Nucleus accumbens (tissue), 56 donors: ENCODE measurements around the gene ZNF724.
"Not testable (repeated sequence)": the region's sequence is repeated elsewhere in the genome, so short reads cannot be mapped to it uniquely, and the experiment has no call there.

Source experiments
- DNase-seq, 56 donors: peaks; one replicate each; lab custom pipeline; 2025; lab: John Stamatoyannopoulos, UW

Gene ZNF724

DNA sequence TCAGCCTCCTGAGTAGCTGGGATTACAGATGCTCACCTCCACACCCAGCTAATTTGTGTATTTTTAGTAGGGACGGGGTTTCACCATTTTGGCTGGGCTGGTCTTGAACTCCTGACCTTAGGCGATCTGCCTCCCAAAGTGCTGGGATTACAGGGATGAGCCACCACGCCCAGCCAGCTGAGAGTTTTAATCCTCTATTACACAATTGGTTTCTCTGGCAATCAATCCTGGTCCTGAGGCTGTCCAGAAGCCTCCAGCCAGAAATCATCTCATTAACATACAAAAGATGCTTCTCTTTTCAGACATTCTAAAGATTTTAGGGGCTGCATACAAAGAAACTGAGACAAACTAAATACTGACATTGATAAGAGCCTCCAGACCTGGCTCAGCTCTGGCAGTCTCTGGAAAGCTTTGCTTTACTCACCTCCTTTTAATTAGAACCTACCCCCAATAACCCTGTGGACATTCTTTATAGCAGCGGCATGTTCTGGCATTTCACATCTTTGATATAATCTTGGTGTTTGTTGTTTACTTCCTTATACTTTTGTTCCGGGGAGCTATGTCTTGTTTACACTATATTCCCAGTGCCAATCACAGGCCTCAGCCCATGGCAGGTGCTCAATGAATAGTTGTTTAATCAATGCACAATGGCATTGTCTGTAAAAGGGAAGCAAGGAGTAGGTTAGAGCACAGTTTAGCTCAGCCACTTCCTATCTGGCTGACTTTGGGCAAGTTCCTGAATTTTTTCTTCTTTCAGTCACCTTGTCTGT lies 4.1 kb upstream of the ZNF724 start:
- no peak for DNase-seq

DNA sequence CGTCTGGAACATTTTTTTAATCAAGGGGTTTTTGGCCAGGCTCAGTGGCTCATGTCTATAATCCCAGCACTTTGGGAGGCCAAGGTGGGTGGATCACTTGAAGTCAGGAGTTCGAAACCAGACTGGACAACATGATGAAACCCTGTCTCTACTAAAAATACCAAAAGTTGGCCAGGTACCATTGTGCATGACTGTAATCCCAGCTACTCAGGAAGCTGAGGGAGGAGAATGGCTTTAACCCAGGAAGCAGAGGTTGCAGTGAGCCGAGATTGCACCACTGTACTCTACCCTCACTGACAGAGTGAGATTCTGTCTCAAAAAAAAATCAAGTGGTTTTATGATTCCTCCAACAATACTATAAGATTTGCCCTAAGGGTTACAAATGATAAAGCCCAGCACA lies 3.1 kb upstream of the ZNF724 start:
- DNase-seq = not testable (repeated sequence)

DNA sequence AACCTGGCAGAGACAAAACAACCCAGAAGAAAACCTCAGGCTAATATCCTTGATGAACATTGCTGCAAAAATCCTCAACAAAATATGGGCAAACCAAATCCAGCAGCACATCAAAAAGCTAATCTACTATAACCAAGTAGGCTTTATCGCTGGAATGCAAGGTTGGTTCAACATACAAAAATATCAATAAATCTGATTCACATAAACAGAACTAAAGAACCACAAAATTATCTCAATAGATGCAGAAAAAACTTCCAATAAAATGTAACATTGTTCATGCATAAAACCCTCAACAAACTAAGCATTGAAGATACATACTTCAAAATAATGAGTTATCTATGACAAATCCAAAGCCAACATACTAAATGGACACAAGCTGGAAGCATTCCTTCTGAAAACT lies 8.8 kb downstream of the ZNF724 start:
- DNase-seq = no peak

DNA sequence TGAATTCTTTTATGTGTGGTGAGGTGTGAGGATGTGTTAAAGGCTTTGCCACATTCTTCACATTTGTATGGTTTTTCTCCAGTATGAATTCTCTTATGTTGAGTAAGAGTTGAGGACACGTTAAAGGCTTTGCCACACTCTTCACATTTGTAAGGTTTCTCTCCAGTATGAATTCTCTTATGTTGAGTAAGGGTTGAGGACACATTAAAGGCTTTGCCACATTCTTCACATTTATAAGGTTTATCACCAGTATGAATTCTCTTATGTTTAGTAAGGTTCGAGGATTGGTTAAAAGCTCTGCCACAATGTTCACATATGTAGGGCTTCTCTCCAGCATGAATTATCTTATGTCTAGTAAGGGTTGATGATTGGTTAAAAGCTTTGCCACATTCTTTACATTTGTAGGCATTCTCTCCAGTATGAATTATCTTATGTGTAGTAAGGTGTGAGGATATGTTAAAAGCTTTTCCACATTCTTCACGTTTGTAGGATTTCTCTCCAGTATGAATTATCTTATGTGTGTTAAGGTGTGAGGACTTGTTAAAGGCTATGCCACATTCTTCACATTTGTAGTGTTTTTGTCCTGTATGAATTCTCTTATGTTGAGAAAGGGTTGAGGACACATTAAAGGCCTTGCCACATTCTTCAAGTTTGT lies 27.1 kb downstream of the ZNF724 start:
- no peak for DNase-seq

DNA sequence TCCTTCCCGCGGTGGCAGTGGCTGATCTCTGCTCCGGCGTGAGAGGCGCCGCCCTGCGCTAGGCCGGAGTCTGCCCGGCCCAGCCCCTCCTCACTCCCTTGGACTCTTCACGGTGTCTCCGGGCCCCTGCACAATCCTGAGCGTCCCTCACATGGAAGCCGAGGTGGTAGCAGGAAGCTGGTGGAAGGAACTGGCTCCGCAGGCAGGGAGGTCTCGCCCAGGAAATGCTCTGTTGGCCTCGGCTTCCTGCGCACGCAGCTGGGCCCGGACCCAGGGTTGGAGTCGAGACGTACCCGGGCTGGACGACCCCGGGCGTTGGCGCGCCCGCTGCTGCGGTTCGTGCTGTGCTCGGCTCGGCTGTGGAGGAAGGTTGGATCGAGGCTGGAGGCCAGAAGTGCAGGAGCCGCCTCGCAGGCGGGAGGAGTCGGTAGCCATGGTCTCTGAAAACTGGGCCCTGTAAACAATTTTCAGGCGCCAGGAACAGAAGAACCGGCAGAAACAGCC lies 46.3 kb downstream of the ZNF724 start:
- peak in 11 of 56 donors; percentile 0 to 24 (median 3) for DNase-seq

DNA sequence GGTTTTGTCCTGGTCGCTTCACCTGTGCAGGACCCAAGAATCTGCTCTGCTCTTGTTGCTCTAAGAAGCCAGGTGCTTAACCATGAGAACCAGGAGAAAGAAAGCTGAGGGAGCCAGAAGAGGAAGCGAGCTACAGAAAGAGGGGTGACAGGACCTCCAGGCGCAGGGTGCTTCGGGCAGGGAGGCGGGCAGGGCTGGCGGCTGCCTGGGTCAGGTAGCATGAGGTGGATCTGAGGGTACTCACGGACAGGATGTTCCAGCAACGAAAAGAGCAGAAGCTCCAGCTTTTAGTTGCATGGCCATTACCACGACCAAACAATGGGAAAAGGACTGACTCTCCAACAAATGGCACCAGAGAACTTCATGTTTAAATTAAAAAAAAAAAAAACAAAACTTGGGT lies 59.9 kb downstream of the ZNF724 start:
- no peak for DNase-seq

DNA sequence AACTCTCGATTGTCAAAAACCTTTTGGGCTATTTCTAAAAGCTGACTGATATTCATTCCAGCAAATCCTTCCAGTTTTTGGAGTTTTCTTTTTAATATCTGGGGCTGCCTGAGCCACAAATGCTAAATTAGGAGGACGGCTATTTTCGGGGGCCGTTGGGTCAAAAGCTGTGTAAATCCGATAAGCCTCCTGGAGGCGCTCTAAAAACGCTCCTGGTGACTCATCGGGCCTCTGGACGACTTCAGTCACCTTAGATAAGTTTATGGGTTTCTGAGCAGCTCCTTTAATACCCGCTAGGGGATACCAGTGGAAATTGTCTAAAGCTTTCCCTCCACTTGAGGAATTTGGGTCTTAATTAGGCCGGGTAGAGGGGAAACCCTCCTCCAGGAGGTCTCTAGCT lies 66.9 kb downstream of the ZNF724 start:
- DNase-seq = no peak
